ENCODE measurements around the gene SLCO3A1.

Gene SLCO3A1

GRCh38 chr15:91973481-91973880 lies 120.0 kb downstream of the SLCO3A1 start:
- no peak for DNase-seq

- DNase-seq, result no peak
Measured at GRCh38 chr15:91974321-91974720, 120.8 kb downstream of the SLCO3A1 start.

- DNase-seq, result no peak
Measured at GRCh38 chr15:91975241-91975978, 121.9 kb downstream of the SLCO3A1 start.

- DNase-seq, result no peak
Measured at GRCh38 chr15:91976966-91977365, 123.5 kb downstream of the SLCO3A1 start.

GRCh38 chr15:91980502-91981267 lies 127.2 kb downstream of the SLCO3A1 start:
- DNase-seq, result no peak

GRCh38 chr15:91981821-91982800 lies 128.6 kb downstream of the SLCO3A1 start:
- DNase-seq, result no peak

DNA sequence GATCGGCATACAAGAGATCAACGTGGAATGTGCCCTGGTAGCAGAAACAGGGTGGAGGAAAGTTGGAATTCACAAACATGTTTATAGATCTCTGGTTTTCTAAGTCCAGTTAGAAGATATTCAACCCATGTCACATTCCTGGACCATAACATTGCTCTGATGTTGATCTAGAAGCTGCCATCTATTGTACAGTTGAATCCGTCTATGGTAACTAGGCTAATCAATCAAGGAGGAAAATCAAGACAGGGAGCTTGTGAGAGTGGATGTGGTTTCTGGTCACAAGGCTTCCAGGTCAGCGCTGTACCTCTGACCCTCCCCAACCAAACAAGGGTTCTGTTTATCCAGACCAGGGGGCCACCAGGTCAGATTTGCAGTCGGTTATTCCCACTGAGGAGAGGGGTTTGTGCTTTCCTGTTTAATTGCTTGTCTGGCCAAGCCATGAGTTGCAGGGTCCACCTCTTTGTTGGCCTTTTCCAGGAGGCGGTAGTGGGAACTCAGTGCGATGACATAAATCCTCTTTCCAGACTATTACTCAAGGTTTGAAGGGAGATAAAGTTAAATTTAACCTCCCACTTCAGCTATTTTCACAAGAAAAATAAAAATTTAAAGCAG lies 130.3 kb downstream of the SLCO3A1 start:
- no peak for DNase-seq

- no peak for DNase-seq
Measured at GRCh38 chr15:91985297-91985696, 131.8 kb downstream of the SLCO3A1 start.

DNA sequence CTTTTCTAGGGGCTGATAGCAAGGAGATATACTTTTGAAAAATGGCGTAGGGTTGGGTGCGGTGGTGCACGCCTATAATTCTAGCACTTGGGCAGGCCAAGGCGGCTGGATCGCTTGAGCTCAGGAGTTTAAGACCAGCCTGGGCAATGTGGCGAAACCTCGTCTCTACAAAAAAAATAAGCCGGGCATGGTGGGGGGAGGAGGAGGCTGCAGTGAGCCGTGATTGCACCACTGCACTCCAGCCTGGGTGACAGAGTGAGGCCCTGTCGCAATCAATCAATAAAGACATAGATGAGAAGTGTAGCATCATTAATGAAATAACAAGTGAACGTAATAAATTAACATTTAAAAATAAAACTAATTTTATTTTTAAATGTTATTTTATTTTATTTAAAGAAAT lies 134.6 kb downstream of the SLCO3A1 start:
- DNase-seq, result no peak

DNA sequence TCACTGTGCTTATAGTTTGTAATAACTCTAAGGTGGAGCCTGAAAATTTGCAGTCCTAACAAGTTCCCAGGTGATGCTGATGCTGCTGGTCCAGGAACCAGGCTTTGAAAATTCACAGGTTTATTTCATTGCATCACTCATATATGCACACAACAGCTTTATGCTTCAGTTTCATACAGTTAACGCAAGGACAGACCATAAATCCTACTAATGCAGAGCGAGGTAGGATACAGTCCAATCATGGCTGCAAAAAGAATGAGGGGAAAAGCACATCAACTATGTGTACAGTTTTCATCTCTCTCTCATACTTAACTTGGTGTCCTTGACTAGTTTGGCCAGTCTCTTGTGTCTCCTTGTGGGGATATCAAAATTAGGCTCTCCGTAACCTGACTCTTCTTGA lies 135.1 kb downstream of the SLCO3A1 start:
- DNase-seq, result no peak

GRCh38 chr15:91989821-91990220 lies 136.3 kb downstream of the SLCO3A1 start:
- DNase-seq, result no peak

DNA sequence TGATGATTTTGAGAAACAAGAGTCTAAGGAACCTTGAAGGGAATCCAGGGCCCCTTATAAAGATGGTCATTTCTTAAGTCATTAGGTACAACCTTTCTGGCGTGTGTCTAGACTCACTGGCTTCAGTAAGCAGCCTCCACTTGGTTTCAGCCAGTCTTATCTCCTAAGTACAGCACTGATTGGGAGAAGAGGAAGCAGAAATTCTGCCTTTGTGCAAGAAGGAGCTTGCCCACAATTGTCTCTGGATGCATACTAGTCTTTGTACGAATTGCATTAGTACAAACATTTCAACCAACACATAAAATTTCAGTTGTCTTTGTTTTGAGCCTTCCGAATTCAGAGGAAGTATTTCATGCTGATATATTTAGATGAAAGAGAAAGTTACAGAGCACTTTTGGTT lies 139.4 kb downstream of the SLCO3A1 start:
- no peak for DNase-seq

- no peak for DNase-seq
Measured at GRCh38 chr15:91995146-91995545, 141.6 kb downstream of the SLCO3A1 start.

- DNase-seq, result no peak
Measured at GRCh38 chr15:91997163-91997562, 143.7 kb downstream of the SLCO3A1 start.

GRCh38 chr15:92000709-92001108 lies 147.2 kb downstream of the SLCO3A1 start:
- DNase-seq, result no peak

DNA sequence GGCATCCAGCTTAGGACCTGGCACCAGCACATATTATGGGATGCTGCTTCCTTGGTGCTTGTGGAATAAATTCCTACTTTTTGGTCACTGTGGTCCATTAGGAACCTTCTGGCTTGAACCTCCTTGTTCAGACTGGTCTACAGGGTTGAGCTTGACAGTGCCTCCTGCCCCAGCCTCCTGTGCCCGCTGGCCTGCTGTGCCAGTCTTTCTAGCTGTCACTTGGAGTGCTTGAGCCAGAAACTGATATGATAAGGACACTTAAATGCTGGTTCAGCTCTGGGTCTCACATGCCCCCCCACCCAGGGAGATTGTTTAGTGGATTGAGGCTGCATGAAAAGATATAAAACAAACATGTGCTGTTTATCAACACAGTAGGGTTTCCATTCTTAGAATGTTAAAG lies 147.8 kb downstream of the SLCO3A1 start:
- DNase-seq, result no peak

DNA sequence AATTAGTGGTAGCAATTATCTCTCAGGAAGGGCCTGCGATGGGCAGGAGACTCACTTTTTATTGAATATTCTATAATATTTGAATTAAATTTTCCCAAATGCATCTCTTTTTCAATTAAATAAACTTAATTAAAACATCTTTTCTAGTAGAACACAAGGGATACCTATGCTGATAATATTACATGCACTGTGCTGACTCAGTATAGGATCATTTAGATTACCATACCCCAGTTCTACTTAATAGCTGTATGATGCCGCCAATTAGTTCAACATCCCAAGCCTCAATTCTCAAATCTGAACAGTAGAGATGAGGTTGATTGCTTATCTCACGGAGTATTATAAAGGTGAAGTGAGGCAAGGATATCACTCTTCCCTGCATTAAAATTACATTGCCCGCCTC lies 149.2 kb downstream of the SLCO3A1 start:
- no peak for DNase-seq

GRCh38 chr15:92003515-92004067 lies 150.1 kb downstream of the SLCO3A1 start:
- DNase-seq, result no peak

GRCh38 chr15:92005154-92005553 lies 151.6 kb downstream of the SLCO3A1 start:
- no peak for DNase-seq

GRCh38 chr15:92006186-92007028 lies 152.9 kb downstream of the SLCO3A1 start:
- DNase-seq, result no peak

DNA sequence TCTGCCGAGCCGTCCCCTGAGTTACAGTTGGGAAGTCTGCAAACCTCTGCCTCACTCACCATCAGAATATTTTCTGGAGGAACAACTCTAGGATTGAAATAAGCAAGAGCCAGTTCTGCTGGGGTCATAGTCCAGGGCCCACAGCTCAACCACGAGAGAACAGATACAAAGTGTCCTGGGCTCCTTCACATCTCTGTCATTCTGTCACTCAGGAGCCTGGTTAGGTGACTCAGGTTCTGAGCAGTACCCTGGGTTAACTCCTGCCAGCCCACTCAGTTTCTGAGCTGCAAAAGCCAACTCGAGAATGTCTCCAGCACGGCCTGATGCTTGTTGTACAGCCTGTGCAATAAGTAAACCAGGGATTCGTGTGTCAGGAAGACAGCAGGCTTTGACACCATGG lies 155.7 kb downstream of the SLCO3A1 start:
- DNase-seq, result no peak

Data from T1000 (cell line).